GF-D8 (cell line): Measurements from ENCODE around the gene SYNPR.
"Not testable (repeated sequence)": the region's sequence is repeated elsewhere in the genome, so short reads cannot be mapped to it uniquely, and the experiment has no call there.

Experiments used
- DNase-seq: peaks from one replicate; lab custom pipeline; 2025; lab: John Stamatoyannopoulos, UW

The SYNPR gene

GRCh38 chr3:63631670-63632069 lies 353.6 kb downstream of the SYNPR start:
- no peak for DNase-seq

GRCh38 chr3:63635186-63635585 lies 357.1 kb downstream of the SYNPR start:
- DNase-seq: no peak

GRCh38 chr3:63639806-63640205 lies 361.7 kb downstream of the SYNPR start:
- no peak for DNase-seq

DNA sequence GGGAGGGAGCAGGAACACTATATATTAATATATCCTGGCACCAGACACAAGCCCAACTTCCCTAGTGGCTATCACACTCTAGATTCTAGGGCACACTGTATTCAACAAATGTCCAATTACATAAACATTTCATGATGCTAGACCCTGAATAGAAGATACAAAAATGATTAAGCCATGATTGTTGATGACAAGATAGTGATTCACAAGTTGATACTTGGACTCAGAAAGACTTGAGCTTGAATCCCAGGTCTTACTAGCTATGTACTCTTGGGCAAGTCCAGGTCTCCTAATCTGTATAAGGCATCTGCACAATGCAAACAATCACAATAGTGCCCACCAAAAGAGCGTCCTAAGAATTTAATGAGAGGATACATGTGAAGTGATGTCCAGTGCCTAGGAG lies 364.4 kb downstream of the SYNPR start:
- DNase-seq: no peak

GRCh38 chr3:63644212-63644797 lies 366.2 kb downstream of the SYNPR start:
- DNase-seq: no peak

DNA sequence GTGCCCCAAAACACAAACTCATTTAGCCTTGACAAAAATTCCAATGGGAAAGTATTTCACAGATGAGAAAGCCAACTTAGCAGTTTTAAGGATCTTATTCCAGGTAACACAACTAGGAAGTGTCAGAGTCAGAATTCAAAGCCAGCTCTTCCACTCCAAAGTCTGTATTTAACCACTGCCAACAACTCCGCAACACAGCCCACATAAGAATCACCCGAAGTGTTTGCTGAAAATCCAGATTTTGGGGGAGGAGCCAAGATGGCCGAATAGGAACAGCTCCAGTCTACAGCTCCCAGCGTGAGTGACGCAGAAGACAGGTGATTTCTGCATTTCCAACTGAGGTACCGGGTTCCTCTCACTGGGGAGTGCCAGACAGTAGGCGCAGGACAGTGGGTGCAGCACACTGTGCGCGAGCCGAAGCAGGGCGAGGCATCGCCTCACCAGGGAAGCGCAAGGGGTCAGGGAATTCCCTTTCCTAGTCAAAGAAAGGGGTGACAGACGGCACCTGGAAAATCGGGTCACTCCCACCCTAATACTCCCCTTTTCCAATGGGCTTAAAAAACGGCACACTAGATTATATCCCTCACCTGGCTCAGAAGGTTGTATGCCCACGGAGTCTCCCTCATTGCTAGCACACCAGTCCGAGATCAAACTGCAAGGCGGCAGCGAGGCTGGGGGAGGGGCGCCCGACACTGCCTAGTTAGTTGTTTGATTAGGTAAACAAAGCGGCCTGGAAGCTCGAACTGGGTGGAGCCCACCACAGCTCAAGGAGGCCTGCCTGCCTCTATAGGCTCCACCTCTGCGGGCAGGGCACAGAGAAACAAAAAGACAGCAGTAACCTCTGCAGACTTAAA lies 367.0 kb downstream of the SYNPR start:
- not testable (repeated sequence) for DNase-seq

DNA sequence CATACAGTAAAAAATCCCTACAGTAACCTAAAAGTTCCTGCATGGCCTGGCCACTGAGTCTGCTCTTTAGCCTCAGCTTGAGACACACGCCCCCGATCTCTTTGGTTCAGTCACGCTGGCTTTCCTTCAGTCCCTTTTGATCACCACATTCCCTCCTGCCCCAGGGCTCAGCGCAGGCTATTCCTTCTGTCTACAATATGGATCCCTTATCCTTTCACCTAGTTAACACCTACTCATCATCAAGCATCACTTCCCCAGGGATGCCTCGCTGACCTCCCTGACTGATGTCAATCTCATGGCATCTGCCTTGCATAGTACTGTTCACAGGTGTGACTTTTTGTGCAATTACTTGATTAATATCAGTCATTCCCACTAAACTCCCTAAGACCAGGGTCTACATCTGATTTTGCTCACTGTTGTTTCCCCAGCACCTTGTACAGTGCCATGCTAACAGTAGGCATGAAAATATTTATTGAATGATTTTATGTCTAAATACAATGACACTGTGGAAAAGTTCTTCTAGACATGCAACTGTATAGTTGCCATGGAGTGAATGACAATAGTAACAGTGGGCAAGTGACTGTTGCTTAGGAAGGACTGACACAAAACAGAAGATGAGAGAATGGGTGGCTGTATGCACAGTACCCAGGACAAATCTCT lies 374.1 kb downstream of the SYNPR start, which contains the start of gene SNTN:
SNTN (plus strand) TSS at position 610 of the 660 bp plus-strand sequence; CDS start at position 623, 13 bp downstream.
- DNase-seq: no peak

- no peak for DNase-seq
These were observed 376.1 kb downstream of the SYNPR start for GRCh38 chr3:63654211-63654610.

- no peak for DNase-seq
These were observed 376.8 kb downstream of the SYNPR start for GRCh38 chr3:63654931-63655330.

GRCh38 chr3:63655519-63655918 lies 377.4 kb downstream of the SYNPR start:
- DNase-seq: no peak

DNA sequence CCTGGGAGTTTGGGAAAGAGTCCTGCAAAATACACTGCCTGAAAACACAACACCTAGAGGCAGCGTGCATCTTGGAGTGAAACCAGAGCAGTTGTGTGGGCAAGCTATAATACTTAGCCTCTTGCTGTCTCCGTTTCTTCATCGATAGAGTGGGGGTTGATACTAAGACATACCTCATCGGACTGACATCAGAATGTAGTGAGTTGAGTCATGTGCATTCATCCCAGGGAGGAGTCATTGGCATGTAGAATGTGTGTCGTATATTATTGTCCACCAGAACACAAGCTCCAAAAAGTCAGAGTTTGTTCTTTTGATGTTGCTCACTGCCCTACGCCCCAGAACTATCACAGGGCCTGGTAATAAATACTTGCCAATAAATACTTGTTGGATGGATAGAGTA lies 378.7 kb downstream of the SYNPR start:
- no peak for DNase-seq

GRCh38 chr3:63661242-63661641 lies 383.1 kb downstream of the SYNPR start:
- DNase-seq: no peak

- DNase-seq: no peak
These were observed 383.9 kb downstream of the SYNPR start for GRCh38 chr3:63662011-63662410.

GRCh38 chr3:63662500-63662899 lies 384.4 kb downstream of the SYNPR start:
- DNase-seq: no peak
